Thyroid gland (tissue), 4 donors: ENCODE data around the gene ZNF677. TPM values are rescaled to one million over a fixed set of nuclear protein-coding genes. Genes with fewer than 3 reads are reported as not detected.
"Not testable (repeated sequence)": the region's sequence is repeated elsewhere in the genome, so short reads cannot be mapped to it uniquely, and the experiment has no call there.

Experiments
- DNase-seq, 2 donors: peaks; one replicate each; pipeline ENCODE4 v3.0.0-alpha.2; 2019
- H3K27ac ChIP-seq, 3 donors: fragments of 200-600 bp; sonication (generic); 1 replicate in 2 of 3; 2 replicates in 1 of 3; pipeline ENCODE4 v1.5.1; 2016 to 2019; ENCODE audit warnings: mild to moderate bottlenecking in 1 of 3, moderate library complexity in 1 of 3
- H3K27me3 ChIP-seq: fragments of 200-600 bp; sonication (generic); one replicate; pipeline ENCODE4 v1.5.1; 2019
- H3K36me3 ChIP-seq, 2 donors: fragments of 200-600 bp; sonication (generic); one replicate each; pipeline ENCODE4 v1.5.1; 2016 to 2019
- H3K4me1 ChIP-seq, 2 donors: fragments of 200-600 bp; sonication (generic); one replicate each; pipeline ENCODE4 v1.5.1; 2017 to 2019
- H3K4me3 ChIP-seq, 3 donors: fragments of 200-600 bp; sonication (generic); replicated peaks in 1 of 3; 1 replicate in 2 of 3; 2 replicates in 1 of 3; pipeline ENCODE4 v1.5.1; 2016; ENCODE audit warnings: mild to moderate bottlenecking in 1 of 3
- H3K9me3 ChIP-seq: fragments of 200-600 bp; sonication (generic); one replicate; pipeline ENCODE4 v1.5.1; 2017
- POLR2A ChIP-seq, 2 donors: fragments of 450-650 bp; IDR thresholded peaks; one replicate each; pipeline ENCODE4 v1.6.1; 2017; ENCODE audit warnings: antibody characterized with exemption in 2 of 2, mild to moderate bottlenecking in 2 of 2, moderate library complexity in 1 of 2
- WGBS, 2 donors: methylation state at CpG; one replicate each; pipeline ENCODE4 v1.1.5; 2017; 5-methylcytosine and 5-hydroxymethylcytosine counted together
- intact Hi-C: fragments of 100-400 bp; cut with DNase I; formaldehyde crosslinking; loops from one replicate; pipeline ENCODE4 v1.15.1; 2023
- total RNA-seq, 4 donors: library from RNA; depleted of rRNA; stranded (reverse); fragments of >200 nt; gene quantifications; one replicate each; pipeline ENCODE4 v1.2.3, GENCODE V29; 2016
- TF ChIP-seq, protein P1 (sequence below), 6 experiments: fragments of 200-600 bp in 3 of 6; fragments of 450-650 bp in 3 of 6; sonication (generic) in 3 of 6; IDR thresholded peaks; one replicate each; pipeline ENCODE4 v1.5.1; 2016 to 2019; ENCODE audit warnings: antibody characterized with exemption in 6 of 6, mild to moderate bottlenecking in 2 of 6, inconsistent platforms in 1 of 6, moderate library complexity in 1 of 6

The ZNF677 gene
- 10 to 100 TPM; 15.7 to 42.1 (median 19.5) TPM for total RNA-seq

DNA sequence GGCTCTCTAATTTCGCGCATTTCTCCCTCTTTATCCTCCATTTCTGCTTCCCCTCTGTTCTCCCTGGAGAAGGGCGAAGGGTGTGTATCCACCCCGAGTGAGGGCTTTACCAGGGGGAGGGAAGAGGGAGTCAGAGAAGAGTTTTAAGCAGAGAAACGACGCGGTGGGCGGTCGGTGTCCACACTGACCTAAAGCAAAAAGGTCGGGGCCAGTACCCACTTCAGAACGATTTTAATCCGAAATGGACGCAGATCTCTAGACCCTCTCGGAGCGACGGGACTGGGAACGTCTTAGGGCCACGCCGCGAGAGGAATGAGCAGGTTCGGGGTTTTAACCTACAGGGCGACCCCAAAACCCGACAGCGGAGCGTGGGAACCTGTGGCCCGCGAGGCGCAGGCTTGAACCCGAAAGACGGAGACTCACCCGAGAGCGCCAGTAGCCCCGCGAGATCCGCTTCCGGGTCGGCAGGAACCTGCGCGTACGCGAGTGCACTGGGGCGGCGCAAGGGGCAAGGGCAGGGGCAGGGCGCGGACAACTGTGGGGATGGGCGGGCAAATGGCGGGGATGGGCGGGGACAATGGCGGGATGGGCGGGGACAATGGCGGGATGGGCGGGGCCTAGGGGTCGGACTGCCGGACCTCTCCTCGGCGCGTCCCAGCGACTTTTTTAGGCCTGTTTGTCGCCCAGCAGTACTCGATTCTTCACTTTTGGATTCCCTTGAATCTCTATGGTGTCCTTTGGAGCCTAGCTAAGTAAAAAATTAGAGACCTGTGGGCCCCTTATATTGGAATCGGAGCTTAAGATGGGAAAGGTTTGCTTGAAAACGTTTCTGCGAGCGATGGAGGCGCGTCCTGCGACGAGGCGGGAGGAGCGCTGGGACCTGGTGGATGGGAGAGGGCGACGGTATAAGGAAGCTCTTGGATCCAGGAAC, at the start of gene ZNF677:
Gene ZNF677, minus strand, starts transcription at position 463 of the 931 bp plus-strand sequence. CDS start 3,323 bp downstream, outside the sequence.
- Histone ChIP-seq H3K36me3 (peaks cover 15 to 19% of the 10 kb centered on the region in 2 donors), H3K4me1 (peaks cover 0 to 11% of the 10 kb centered on the region in 2 donors), H3K27me3 (no peaks in the 10 kb centered on the region), H3K9me3 (no peaks in the 10 kb centered on the region), H3K4me3 (peak within 1 kb of the TSS; percentile 62 to 96 (median 76)), H3K27ac (peak within 1 kb of the TSS; percentile 45 to 64 (median 61))
- peak; percentile 91 for DNase-seq
- 3 to 5% methylated on average over 40 to 70 of the region's 72 CpGs for whole genome bisulfite sequencing, 2 donors
- intact Hi-C loops, result no loop called here
- TF ChIP-seq, protein P1, sequence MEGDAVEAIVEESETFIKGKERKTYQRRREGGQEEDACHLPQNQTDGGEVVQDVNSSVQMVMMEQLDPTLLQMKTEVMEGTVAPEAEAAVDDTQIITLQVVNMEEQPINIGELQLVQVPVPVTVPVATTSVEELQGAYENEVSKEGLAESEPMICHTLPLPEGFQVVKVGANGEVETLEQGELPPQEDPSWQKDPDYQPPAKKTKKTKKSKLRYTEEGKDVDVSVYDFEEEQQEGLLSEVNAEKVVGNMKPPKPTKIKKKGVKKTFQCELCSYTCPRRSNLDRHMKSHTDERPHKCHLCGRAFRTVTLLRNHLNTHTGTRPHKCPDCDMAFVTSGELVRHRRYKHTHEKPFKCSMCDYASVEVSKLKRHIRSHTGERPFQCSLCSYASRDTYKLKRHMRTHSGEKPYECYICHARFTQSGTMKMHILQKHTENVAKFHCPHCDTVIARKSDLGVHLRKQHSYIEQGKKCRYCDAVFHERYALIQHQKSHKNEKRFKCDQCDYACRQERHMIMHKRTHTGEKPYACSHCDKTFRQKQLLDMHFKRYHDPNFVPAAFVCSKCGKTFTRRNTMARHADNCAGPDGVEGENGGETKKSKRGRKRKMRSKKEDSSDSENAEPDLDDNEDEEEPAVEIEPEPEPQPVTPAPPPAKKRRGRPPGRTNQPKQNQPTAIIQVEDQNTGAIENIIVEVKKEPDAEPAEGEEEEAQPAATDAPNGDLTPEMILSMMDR (IDR thresholded peaks at IDR 0.05), result no peak
- TF ChIP-seq POLR2A (IDR thresholded peaks at IDR 0.05), result peak in 1 of 2 donors; percentile 42

DNA sequence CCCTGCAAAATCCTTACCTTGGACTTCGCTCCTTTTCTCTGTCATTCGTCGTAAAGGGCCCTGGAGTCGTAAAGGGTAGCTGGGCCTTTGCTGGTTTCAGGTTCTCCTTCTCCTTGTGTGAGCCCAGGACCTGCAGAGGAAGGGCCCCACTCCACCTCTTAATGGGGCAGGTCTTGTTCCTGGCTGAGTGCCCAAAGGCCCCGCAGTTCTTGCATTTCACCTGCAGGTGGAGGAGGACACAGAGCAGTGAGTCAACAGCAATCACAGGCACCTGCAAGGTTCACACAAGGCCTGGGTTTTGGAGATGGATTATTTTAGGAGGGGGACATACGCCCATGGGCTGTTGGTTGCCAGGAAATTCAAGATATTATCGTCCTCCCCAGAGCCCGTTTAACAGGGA, 46.7 kb upstream of the ZNF677 start:
- 17% methylated on average over 1 of the region's 8 CpGs; no CpG with 5 or more reads in 1 of the 2 donors for WGBS, 2 donors

DNA sequence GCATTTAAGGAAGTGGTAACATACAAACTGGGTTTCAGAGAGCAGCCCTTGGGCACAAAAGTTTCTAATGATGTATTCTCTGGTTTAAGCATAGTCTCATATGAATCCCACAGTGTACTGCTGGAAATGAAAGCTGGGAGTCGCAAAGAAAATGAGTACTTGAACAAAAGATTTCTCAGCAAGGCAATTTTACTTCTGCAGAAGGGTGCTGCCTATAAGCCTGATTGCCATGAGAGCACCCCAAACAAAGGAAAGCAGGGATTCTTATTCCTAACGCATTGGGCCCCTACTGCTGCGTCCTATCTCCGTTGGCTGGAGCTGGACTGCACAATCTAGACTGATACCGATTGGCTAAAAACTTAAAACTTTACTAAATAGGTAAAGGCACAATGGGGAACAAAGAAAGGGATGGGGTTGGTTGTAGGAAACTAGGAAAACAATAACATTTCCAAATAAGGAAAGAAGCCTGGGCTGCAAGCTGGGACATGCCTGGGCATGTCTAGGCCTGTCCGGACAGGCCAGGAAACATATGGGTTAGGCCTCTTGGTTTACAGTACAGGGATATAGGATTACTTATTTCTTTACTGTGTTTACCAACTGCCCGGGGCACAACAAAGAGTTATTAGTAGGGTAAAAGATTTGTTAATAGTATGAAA, 40.2 kb upstream of the ZNF677 start:
- DNase-seq, result no peak
- Histone ChIP-seq H3K36me3 (no peaks in the 10 kb centered on the region), H3K27me3 (no peaks in the 10 kb centered on the region), H3K9me3 (no peaks in the 10 kb centered on the region), H3K27ac (no peak overlapping the region), H3K4me1 (no peaks in the 10 kb centered on the region), H3K4me3 (no peak overlapping the region)
- WGBS, 2 donors, result 76 to 78% methylated on average over 7 of the region's 7 CpGs
- no peak for TF ChIP-seq POLR2A (IDR thresholded peaks at IDR 0.05)
- TF ChIP-seq, protein P1 (IDR thresholded peaks at IDR 0.05), result no peak
- intact Hi-C loops, result no loop called here

More for the DNA sequence above, 46.7 kb upstream of the ZNF677 start:
- H3K9me3 ChIP-seq, H3K27ac ChIP-seq, H3K36me3 ChIP-seq, intact Hi-C loops, H3K27me3 ChIP-seq, H3K4me1 ChIP-seq, H3K4me3 ChIP-seq: not testable (repeated sequence)
- DNase-seq, result peak in 1 of 2 donors; percentile 18

DNA sequence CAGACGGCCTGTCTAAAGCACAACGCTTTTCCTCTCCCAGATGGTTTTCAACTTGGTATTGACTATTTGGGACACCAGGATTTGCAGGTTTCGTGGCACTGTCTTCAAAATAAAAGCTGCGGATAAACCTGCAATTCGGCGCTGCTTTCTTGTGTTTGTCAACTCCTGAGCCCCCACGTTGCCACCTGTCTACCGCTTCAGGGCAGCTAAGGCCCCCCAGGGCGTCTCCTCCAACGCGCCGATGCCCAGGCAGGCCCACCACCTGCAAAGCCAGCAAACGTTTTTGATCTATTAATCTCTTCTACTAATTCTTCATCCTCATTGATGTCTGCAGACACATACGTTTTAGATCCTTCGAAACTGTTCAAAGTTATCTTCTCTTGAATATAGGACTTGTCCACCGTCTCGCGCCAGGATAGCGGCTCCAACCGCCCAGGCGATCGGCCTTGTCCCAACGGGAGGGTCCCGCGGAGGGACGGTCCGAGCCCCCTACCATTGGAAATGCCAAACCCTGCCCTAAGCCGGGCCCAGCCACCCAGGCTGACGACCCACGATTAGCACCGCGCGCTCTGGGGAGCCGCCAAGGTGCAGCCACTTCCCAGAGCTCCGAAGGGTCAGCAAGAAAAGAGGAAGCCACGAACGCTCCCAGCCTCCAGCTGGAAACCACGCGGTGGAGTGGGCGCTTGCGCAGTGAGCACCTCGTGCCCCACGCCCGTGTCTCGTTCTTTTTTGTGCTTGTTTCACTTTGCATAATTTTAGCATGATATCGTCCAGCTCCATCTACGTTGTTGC, 36.3 kb upstream of the ZNF677 start:
- Histone ChIP-seq H3K27me3 (no peaks in the 10 kb centered on the region), H3K27ac (no peak overlapping the region), H3K9me3 (no peaks in the 10 kb centered on the region), H3K4me3 (no peak overlapping the region), H3K36me3 (no peaks in the 10 kb centered on the region), H3K4me1 (no peaks in the 10 kb centered on the region)
- WGBS, 2 donors, result 88 to 89% methylated on average over 46 to 47 of the region's 47 CpGs
- no peak for DNase-seq
- no peak for TF ChIP-seq POLR2A (IDR thresholded peaks at IDR 0.05)
- TF ChIP-seq, protein P1 (IDR thresholded peaks at IDR 0.05), result no peak
- intact Hi-C loops, result no loop called here

DNA sequence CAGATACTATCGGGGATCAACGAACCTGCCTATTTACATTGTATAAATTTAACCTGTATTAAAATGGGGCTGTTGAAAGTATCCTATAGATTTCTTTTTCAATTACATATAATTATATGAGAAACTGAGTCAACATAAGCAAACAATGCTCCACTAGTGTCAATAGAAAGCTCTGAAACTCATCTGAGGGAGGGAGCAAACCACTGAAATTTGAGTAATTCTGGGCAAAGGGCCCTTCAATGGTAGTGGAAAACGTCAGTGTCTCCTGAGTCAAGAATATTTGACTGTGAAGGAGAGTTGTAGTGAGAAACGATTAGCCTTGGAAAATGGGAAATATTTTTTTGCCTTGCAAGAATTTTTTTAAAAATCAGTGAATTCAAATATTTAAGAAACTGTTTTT, 30.4 kb upstream of the ZNF677 start:
- no peak overlapping the region for H3K27ac ChIP-seq
- no peaks in the 10 kb centered on the region for H3K27me3 ChIP-seq
- DNase-seq, result no peak
- H3K9me3 ChIP-seq, result no peaks in the 10 kb centered on the region
- 60 to 70% methylated on average over 4 of the region's 4 CpGs for WGBS, 2 donors
- no peak for TF ChIP-seq POLR2A (IDR thresholded peaks at IDR 0.05)
- TF ChIP-seq, protein P1 (IDR thresholded peaks at IDR 0.05), result no peak
- no peaks in the 10 kb centered on the region for H3K4me1 ChIP-seq
- intact Hi-C loops, result no loop called here
- H3K4me3 ChIP-seq, result no peak overlapping the region
- no peaks in the 10 kb centered on the region for H3K36me3 ChIP-seq

DNA sequence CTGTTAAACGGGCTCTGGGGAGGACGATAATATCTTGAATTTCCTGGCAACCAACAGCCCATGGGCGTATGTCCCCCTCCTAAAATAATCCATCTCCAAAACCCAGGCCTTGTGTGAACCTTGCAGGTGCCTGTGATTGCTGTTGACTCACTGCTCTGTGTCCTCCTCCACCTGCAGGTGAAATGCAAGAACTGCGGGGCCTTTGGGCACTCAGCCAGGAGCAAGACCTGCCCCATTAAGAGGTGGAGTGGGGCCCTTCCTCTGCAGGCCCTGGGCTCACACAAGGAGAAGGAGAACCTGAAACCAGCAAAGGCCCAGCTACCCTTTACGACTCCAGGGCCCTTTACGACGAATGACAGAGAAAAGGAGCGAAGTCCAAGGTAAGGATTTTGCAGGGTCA, 27.3 kb upstream of the ZNF677 start:
- not testable (repeated sequence) for H3K36me3 ChIP-seq, H3K4me1 ChIP-seq
- WGBS, 2 donors, result no CpG with 5 or more reads among the region's 8 CpGs

More for the DNA sequence above, 27.3 kb upstream of the ZNF677 start:
- intact Hi-C loops, H3K27ac ChIP-seq, H3K4me3 ChIP-seq, H3K9me3 ChIP-seq, H3K27me3 ChIP-seq: not testable (repeated sequence)
- DNase-seq, result peak; percentile 18 to 57
